ENCODE results near the gene NR2F1-AS1. TPM values are rescaled to one million over a fixed set of nuclear protein-coding genes. Genes with fewer than 3 reads are reported as not detected.

The NR2F1-AS1 gene
- total and polyA plus RNA-seq, 2 donors (not counting 3 experiments of a cell fraction or from before 2014, with no cell fraction given): 4.2 to 13.8 TPM

- intact Hi-C loops (cut with micrococcal nuclease): no loop called here
Measured at GRCh38 chr5:93626801-93627200, 45.8 kb upstream of the NR2F1-AS1 start.

More at GRCh38 chr5:93626801-93627200, 45.8 kb upstream of the NR2F1-AS1 start:
- Histone ChIP-seq H3K4me2 (ENCODE audit: insufficient read depth, low read length) (no peak overlapping the region), H2AFZ (ENCODE audit: low read depth, low read length) (no peak overlapping the region), H3K79me2 (ENCODE audit: control insufficient read depth, insufficient read depth, low read length) (no peaks in the 10 kb centered on the region), H3K36me3 (ENCODE audit: control insufficient read depth in 2 of 2, extremely low read depth in 1 of 2, insufficient read depth in 2 of 2, low read length in 2 of 2) (no peaks in the 10 kb centered on the region), H3K27ac (ENCODE audit: insufficient read depth, low read depth, low read length) (no peak overlapping the region), H3K4me1 (ENCODE audit: control insufficient read depth, extremely low read depth, insufficient read depth, low read length) (no peaks in the 10 kb centered on the region), H3K9me3 (replicated peaks; ENCODE audit: control insufficient read depth, insufficient read depth, low read length) (no peaks in the 10 kb centered on the region), H4K20me1 (replicated peaks; ENCODE audit: control insufficient read depth, extremely low read depth, insufficient read depth, low read length) (no peaks in the 10 kb centered on the region), H3K4me3 (replicated peaks in 1 of 3; ENCODE audit: insufficient read depth in 1 of 3, low read depth in 1 of 3, low read length in 3 of 3) (no peak overlapping the region), H3K27me3 (ENCODE audit: control insufficient read depth in 2 of 2, insufficient read depth in 2 of 2, low read length in 2 of 2) (no peaks in the 10 kb centered on the region), H3K9ac (replicated peaks; ENCODE audit: extremely low read depth, insufficient read depth, low read length) (no peak overlapping the region), H3K9me1 (replicated peaks; ENCODE audit: control insufficient read depth, extremely low read depth, insufficient read depth, low read length) (no peaks in the 10 kb centered on the region)
- FAIRE-seq (no peak), DNase-seq (ENCODE audit: low read depth, low spot score) (no peak)
- no peak for TF ChIP-seq POLR2AphosphoS5 (IDR thresholded peaks at IDR 0.05; ENCODE audit: insufficient read depth, low read depth, low read length)
- TF ChIP-seq FOS (IDR thresholded peaks at IDR 0.05; ENCODE audit: borderline replicate concordance, insufficient read depth, low read length): no peak
- no peak for TF ChIP-seq POLR2A (IDR thresholded peaks at IDR 0.05; ENCODE audit: low read depth, low read length)
- TF ChIP-seq GATA2 (IDR thresholded peaks at IDR 0.05; ENCODE audit: insufficient read depth, insufficient read length, low read depth, low read length): no peak
- TF ChIP-seq CTCF (IDR thresholded peaks at IDR 0.05; ENCODE audit: extremely low read depth in 1 of 2, insufficient read depth in 1 of 2, low read depth in 1 of 2, low read length in 2 of 2): no peak
- no peak for TF ChIP-seq EZH2 (IDR thresholded peaks at IDR 0.05; ENCODE audit: borderline replicate concordance, low read depth, low read length, severe bottlenecking)
- TF ChIP-seq MYC (IDR thresholded peaks at IDR 0.05; ENCODE audit: low read depth, low read length): no peak
- no peak for TF ChIP-seq JUN (IDR thresholded peaks at IDR 0.05; ENCODE audit: borderline replicate concordance, insufficient read depth, insufficient read length, low read depth)
- no peak for TF ChIP-seq MAX (IDR thresholded peaks at IDR 0.05; ENCODE audit: insufficient read depth, insufficient read length)
- BruUV-seq (replicated peaks): no TSS peak
- ChIA-PET POLR2A (no interaction called here), CTCF (no interaction called here)
- dilution Hi-C loops (cut with MboI; ENCODE audit: extremely low pct_ligation_motif_present, low sequenced_read_pairs): no loop called here
